Retinal pigment epithelial cell (primary cell): ENCODE results near the gene LRP8.

Source experiments
- DNase-seq: peaks from one replicate; pipeline ENCODE4 v3.0.0-alpha.2; 2010; ENCODE audit warnings: low read depth
- H3K4me3 ChIP-seq: 2 replicates; pipeline ENCODE4 v1.5.1; 2011; ENCODE audit warnings: mild to moderate bottlenecking, low read length, control low read depth, moderate library complexity
- TF ChIP-seq, protein P1 (sequence below): conservative IDR thresholded peaks from 2 replicates; pipeline ENCODE4 v1.5.1; 2011; ENCODE audit warnings: low read depth, low read length, control low read depth, inconsistent platforms

LRP8 gene

DNA sequence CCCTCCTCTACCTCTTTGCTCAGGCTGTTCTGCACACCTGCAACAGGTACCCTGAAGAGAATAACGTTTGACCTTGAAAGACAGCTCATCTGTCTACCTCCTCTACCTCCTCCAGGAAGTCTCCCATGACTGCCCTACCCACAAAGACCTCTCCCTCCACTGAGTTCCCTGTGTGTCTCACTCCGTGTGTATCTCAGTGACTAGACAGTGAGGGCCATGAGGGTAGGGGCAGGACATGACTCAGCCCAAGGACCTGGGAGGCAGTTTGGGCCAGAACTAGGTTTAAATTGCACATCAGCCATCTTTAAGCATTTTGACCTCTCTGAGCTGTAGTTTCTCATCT is 32.0 kb upstream of the LRP8 start:
- H3K4me3 ChIP-seq: no peak overlapping the region
- DNase-seq: no peak
- TF ChIP-seq, protein P1, sequence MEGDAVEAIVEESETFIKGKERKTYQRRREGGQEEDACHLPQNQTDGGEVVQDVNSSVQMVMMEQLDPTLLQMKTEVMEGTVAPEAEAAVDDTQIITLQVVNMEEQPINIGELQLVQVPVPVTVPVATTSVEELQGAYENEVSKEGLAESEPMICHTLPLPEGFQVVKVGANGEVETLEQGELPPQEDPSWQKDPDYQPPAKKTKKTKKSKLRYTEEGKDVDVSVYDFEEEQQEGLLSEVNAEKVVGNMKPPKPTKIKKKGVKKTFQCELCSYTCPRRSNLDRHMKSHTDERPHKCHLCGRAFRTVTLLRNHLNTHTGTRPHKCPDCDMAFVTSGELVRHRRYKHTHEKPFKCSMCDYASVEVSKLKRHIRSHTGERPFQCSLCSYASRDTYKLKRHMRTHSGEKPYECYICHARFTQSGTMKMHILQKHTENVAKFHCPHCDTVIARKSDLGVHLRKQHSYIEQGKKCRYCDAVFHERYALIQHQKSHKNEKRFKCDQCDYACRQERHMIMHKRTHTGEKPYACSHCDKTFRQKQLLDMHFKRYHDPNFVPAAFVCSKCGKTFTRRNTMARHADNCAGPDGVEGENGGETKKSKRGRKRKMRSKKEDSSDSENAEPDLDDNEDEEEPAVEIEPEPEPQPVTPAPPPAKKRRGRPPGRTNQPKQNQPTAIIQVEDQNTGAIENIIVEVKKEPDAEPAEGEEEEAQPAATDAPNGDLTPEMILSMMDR: no peak

DNA sequence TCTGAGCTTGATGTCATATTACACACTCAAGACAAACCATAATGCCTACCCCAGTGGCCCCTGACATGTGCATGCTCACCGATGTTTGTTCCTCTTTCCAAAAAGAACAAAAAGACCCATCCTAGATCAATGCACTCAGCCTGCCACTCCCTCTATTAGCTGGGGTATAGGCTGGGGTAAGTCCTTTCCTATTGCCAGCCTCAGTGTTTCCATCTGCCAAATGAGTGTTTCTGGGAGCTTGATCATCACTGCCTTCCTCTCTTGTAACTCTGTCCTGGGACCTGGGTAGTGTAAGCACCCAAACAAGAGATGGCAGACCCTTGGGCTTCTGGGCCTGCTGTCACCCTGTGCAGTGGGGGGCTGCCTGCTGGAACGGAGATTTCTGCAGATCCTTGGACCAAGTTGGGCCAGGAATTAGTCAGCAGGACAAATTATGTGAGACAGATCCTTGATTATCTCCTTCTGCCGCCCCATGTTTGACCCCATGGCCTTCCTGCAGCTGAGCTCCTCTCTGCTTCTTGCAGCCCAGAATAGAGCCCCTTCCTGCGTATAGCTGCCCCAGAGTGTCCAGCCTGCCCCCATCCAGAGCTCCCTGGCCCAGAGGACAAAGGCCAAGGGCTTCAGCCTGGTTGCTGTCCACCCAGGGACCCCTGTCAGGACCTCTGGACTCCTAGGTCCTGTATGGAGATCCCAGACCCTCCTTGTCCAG is 31.5 kb upstream of the LRP8 start:
- TF ChIP-seq, protein P1: no peak
- no peak for DNase-seq
- no peak overlapping the region for H3K4me3 ChIP-seq

DNA sequence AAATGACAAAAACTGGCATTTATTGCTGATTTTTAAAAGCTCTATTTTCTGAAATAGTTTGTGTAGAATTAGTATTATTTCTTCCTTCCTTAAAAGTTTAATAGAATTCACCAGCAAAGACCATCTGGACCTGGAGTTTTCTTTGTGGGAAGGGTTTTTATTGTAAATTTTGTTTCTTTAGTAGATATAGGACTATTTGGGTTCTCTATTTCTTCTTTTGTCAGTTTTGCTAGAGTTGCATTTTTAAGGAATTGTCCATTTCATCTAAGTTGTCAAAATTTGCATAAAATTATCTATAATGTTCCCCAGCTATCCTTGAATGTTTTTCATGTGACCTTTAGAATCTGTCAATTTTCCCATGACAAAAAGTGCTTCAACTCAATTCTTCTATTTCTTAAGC is 28.8 kb upstream of the LRP8 start:
- DNase-seq: no peak

DNA sequence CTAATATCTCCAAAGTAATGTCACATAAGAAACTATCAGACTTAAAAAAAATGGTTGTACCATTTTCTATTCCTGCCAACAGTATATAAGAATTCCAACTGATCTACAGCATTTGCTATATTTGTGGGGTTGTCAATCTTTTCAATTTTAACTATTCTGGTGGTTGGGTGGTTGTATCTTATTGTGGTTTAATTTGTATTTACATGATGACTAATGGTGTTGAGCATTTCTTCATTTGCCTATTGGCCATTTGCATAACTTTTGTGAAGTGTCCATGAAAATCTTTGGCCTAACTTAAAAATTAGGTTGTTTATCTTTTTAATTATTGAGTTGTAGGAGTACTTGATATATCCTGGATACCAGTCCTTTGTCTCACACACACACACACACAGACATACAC is 26.2 kb upstream of the LRP8 start:
- DNase-seq: no peak
- TF ChIP-seq, protein P1: no peak
- no peak overlapping the region for H3K4me3 ChIP-seq

More for the DNA sequence above, 28.8 kb upstream of the LRP8 start:
- H3K4me3 ChIP-seq: no peak overlapping the region
- TF ChIP-seq, protein P1: no peak

DNA sequence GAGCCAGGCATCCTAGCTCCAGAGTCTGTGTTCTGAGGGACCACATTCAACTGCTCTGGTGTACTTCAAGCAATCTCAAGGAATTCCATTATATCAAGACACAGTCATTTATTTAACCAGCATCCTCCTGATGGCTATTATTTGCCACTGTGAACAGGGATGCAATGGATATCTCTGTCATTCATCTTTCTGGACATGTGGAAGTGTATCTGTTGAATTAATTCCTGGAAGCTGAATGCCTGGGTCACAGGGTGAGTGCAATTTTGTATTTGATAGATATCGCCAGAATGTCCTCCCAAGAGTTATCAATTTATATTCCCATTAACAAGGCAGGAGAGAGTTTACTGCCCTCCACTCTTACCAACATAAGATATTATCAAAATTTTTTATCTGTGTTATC is 24.7 kb upstream of the LRP8 start:
- no peak overlapping the region for H3K4me3 ChIP-seq
- no peak for DNase-seq
- TF ChIP-seq, protein P1: no peak

DNA sequence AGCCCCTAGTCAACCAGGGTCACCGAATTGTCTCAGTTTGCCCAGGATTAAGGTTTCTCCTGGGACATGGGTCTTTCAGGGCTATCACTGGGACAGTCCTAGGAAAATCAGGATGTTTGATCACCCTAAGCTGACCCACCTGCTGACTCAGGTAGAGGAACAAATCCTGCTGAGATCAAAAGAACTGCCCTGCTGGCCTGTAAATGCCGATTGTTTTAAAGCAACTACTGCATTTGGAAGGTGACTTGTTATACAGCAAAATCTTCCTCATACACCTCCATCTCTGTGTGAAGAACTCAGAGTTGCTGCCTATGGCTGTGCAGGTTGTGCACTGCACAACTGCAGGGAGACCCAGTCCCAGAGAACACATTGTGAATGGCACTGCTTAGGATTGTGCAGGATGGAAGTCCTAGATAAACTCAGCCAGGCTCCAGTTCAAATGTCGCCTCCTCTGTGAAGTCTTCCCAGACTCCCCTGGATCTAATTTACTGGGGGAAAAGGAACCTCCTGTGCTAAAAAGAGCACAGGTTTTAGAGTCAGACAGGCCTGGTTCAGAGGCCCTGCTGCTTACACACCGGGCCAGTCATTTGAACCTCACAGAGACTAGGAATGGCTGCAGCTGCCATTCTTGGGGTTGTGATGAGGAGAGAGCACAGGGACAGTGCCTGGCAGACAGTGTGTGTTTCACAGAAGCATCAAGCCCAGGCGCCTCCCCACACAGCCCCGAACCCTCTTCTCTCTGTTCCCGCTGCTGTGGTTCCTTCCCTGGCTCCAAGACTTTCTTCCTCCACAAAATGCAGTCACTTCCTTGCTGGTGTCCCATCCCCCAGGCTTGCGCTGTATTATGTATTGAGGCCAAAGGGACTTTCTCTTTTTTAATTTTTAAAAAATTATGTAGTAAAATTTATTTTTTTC is 23.2 kb upstream of the LRP8 start:
- TF ChIP-seq, protein P1: no peak
- DNase-seq: no peak
- no peak overlapping the region for H3K4me3 ChIP-seq
